GM21367 (cell line): Measurements from ENCODE around the gene PARVA.

ENCODE experiments used
- ATAC-seq: cut with Tn5 transposase; IDR thresholded peaks from one replicate; pipeline ENCODE4 v1.9.1; 2021; ENCODE audit not compliant: unreplicated experiment

Gene PARVA

DNA sequence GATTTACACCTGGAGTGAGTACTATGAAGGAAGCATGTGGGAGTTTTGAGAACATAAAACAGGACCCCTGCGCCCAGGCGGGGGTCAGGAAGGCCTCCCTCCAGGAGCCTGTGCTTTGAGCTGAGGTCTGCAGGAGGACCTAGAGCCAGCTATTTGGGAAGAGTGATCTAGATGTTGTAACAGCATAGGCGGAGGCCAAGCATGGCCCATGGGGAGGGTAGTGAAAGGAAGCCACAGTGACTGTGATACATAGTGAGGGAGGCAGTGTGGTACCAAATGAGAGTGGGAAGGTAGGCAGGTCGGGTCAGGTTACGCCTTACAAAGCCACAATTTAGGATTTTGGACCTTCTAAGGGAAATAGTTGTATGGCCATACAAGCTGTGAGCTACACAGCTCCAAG, 147.5 kb downstream of the PARVA start:
- ATAC-seq, result no peak

DNA sequence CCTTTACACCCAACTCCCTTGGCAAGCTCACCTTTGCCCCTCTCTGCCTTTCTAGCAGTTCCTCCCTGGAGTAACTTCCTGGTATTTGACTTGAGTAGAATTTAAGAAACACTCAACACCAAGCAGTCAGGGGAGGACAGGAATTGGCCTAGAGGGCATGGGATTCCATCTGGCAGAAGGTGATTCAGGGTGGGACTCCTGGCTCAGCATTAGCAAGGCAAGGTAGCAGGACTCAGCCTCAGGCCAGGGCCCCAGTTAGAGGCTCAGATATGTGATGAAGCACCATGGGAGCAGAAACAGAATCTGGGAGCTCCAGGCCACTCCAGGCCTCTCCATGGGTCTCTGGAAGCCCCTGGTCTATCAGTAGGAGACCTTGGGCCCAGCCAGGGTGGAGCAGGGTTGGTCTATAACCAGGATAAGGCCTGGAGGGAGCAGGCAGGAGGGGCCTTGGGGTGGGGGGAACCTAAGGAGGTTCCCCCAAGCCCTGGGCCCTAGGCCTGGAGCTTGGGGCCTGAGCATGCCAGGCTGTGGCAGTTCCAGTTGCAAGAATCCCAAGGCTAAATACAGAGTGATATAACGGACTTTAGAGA, 148.2 kb downstream of the PARVA start:
- no peak for ATAC-seq

GRCh38 chr11:12526789-12527188, 149.4 kb downstream of the PARVA start:
- ATAC-seq, result no peak

DNA sequence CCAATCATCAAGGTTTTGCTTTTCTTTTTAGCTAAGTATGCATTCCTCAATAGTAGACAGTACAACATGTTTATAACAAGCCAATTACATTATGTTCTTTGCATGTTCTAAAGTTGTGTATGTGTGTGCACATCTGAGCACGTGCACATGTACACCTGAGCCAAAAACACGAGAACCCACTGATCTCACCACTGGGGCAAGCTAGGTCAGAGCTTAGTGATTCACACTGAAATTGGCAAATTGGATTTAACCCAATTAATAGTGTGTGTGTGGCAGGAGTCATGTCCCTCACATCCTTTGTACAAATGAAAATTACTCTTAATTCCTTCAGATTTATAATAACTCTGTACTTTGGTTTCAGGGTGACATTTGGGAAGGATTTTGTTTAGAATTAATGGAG, 151.1 kb downstream of the PARVA start:
- no peak for ATAC-seq

- ATAC-seq, result no peak
Measured at GRCh38 chr11:12529041-12529440, 151.7 kb downstream of the PARVA start.

DNA sequence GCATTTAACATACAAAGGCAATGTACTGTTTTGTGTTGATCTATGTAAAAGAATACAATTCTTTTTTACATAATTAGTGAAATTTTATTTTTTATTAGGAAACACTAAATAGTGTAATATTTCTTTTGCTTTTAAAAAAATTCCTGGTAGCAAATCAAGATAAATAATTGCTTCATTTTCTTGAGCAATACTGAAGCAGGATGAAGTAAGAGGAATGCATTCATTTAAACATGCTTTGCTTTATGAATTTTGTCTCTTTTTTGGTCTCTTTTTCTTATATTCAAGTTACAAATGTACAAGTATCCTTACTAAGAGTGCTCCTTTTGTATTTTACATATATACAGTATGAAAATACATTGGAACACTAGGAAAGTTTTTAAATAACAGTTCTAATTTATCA, 152.4 kb downstream of the PARVA start:
- no peak for ATAC-seq

DNA sequence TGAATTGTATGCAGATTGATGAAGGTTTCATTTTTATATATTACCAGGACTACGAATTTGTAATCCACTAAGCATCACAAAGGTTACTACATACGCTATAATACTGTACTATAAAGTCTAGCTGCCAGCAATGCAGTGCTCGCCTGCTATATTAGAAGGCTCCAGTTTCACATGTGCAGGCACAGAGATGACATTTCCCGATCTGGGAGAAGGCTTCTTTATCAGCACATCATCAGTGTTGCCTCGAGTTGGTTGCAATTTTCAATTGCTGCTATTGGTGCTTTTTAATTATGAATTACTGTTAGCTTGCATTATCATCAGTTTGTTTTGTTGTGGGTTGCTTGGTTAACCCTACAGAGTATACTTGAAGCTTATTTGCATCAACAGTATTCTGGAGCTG, 153.6 kb downstream of the PARVA start:
- ATAC-seq, result no peak

- no peak for ATAC-seq
Measured at GRCh38 chr11:12531681-12532080, 154.3 kb downstream of the PARVA start.

- ATAC-seq, result no peak
Measured at GRCh38 chr11:12532580-12532979, 155.2 kb downstream of the PARVA start.

DNA sequence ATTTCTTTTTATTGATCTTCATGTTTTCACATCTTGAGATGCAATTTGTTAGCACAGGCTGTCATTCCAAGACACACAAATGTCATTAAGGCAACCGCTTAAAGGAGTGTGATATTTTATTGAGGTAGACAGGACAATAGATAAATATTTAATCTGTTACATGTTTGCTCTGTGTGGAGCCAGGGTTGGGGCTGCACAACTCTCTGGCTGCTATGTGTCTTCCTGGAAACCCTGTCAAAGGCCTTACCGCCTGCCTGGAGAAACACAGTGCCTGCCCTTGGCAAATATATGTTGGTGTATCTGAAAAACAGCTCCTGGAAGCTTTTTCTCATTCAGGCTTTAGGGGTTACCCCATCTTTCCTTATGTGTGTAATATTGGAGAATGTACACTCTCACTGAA, 157.2 kb downstream of the PARVA start:
- no peak for ATAC-seq

GRCh38 chr11:12535321-12535720, 157.9 kb downstream of the PARVA start:
- ATAC-seq, result no peak

DNA sequence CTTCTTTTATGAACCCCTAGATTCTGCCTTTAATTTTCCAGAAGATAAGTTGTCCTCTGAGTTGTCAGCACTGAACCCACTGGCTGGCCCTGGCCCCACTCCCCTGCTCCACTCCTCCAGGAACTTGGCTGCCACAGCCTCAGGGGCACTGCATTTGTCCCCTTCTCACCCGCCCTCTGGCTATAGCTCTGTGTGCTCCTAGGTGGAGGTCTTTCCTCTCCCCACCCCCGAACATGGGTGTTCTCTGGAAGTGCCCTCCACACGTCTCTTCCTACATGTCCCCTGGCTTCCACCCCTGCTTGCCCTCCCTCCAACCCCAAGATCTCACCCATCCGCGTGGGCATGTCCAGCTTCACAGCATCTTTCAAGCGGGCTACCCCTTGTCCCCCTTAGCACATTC, 159.2 kb downstream of the PARVA start:
- ATAC-seq, result no peak

DNA sequence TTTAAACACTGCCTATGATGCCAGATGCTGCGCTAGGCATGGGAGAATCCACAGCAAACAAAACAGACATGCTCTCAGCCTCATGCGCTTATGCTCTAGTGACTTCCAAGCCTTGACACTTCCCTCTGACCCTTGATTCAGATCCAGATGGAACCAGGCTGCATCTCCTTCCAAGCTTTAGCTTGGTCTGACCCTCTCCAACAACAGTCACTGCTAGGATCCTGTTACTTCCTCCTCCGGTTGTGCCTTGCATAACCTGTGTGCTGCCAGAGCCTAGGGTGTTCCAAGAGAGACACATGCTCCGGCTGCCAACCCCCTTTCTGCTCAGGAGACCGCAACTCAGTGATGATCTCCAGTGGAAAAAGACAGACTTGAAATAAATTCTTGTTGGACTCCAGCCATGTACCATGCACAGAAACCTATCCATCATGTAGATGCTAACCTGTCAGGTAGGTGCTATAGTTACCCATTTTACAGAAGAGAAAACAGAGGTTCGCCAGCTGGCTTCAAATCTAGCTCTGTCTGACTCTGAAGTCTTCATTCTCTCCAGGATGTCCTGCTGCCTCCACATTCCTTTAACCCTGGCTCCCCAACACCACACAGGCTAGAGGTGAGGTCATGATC, 160.5 kb downstream of the PARVA start:
- no peak for ATAC-seq

DNA sequence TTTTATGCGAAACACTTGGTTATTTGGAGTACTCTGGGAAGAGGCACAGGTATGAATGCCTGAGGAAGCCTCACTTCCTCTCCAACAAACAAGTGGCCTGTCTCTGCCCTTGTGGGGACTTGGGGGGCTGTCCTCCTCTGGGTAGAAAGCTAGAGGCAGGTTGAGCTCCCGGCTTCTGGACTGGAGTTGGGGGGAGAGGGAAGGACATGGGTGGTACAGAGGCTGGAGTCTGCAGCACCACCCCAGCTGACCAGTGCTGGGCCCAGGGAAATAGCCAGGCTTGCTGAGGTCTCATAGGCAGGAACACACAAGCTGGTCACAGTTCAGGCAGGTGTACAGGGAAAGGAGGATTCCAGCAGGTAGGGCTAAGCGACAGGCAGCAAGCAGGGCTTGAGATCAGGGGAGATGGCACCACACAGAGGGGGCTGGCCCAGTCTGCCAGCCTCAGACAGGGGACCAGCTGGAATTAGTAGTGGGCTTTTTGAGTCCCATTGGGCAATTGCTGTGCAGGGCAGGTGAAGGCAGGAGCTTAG, 161.6 kb downstream of the PARVA start:
- no peak for ATAC-seq

- ATAC-seq, result no peak
Measured at GRCh38 chr11:12539572-12539971, 162.2 kb downstream of the PARVA start.

DNA sequence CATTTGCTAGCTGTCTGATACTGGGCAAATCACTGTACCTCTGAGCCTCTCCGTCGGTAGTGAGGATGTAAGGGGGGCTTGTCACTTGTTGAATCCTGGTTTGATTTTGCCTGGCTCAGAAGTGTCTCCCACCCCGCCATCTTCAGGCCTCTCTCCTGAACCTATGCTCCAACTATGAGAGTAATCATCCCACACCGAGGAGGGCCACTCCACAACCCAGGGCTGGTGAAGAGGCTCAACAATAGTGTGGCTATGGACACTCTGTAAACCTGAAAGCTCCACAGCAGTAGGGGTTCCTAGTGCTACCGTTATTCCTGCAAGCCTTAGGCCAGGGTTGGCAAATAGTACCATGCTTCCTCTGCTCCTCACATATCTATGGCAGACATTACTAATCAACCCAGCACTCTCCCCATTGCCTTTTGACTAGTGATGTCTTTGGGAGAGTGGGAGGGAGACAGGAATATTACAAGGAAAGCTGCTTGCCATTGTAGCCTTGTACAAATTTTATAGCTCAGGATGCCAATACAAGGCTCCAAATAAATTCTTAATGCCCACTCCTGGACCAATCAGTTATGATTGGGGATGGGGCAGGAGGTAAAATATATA, 162.8 kb downstream of the PARVA start:
- no peak for ATAC-seq

DNA sequence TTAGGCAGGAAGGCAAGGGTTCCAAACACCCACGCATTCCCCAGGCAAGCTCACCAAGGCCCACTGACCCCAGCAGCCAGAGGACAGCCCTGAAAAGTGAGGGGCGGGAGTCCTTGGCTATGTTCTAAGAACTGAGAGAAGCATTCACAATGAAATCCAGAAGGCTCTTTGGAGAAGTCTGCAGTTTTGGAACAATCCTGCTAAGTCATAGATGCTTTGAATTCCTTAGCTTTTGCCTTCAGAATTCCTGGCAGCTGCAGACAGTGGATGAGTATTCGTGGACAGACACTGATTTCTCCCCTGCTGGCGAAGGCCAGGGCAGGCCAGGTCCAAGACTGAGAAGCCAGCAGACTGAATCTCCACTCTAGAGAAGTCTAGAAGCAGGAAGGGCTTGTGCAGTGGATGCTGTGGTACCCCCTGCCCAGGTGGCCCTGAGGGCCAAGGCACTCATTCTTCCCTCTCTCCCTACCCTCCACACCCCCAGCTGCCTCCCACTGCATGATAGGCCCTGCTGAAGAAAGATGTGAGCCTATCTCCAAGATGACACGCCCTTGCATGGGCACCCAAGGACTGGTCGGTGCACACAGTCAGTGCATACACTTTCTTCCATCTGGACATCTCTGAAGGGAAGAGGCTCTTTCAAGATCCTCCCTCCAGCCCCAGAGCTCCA, 163.7 kb downstream of the PARVA start:
- no peak for ATAC-seq

DNA sequence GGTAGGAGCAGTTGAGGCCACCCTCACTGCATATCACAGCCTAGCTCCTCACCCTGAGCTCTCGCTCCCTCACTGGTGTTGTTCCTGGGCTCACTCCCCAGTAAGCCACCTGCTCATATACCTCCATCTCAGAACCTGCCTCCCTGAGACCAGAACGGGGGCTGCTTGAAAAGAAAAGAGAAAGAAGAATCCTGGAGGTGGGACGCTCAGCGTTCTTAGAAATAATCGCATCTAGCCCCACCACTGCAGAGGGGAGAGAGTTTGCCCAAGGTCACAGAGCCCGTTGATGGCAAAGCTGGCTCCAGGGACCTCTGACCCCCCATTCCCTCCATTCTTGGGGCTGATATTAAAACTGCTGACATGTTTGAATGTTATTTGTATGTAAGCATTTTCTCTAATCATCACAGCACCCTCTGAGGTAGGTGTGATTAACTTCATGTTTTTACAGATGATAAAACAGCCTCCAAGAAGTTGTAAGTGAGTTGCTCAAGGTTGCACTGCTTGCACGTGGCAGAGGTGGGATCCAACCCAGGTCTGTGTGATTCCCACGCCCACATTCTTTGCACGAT, 164.3 kb downstream of the PARVA start:
- no peak for ATAC-seq

- no peak for ATAC-seq
Measured at GRCh38 chr11:12542186-12542935, 165.0 kb downstream of the PARVA start.

DNA sequence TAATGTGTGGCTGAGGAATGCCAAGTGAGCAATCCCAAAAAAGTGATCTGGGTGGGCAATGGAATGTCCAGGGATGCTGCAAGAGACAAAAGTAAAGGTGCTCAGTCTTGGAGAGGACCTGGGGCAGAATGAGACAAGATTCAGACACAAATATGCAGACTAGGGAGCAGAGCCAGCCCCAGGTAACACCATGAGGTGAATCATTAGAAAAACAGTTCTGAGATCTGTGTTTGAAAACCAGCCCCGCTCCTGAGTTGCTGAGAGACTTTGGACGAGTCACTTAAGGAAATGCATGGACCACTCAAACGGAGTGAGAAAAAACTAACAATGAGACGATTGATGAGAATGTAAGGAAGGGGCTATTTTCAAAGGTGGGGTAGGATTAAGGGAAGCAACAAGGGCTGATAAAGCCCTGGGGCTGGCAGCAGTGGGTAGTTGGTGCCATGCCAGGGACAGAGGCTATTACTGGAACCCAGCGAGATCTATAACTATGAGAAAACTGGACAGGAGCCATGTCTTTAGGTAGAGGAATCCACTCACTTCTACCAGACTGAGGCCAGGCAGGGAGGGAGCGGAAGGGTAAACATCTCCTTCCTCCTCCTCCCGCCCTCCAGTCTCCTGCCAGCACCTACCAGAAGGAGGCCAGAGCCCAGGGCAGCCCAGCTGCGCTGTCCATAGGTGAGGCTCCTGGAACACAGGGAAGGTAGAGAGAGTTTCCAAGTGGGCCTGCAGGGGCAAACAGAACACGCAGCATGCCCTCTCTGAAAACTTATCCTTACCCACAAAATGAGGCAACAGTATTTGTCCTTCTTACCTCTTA, 166.4 kb downstream of the PARVA start:
- no peak for ATAC-seq
